T-helper 1 cell treated with Interleukin-12 subunit alpha and Interleukin-12 subunit beta and Interleukin-4 antibody, amounts not matched to agents 30 μg/mL and 1 μg/mL, for 36 hours (primary cell): Measurements from ENCODE around the gene CCL21.
A peak's percentile ranks its signal among the peaks of the same experiment; 100 is the strongest.

Experiments used
- H3K27ac Mint-ChIP-seq: one replicate; pipeline ENCODE4 v1.8.0; 2021; ENCODE audit warnings: mild to moderate bottlenecking, mixed read lengths
- H3K27me3 Mint-ChIP-seq: one replicate; pipeline ENCODE4 v1.8.0; 2021; ENCODE audit warnings: low read depth, mixed read lengths
- H3K36me3 Mint-ChIP-seq: one replicate; pipeline ENCODE4 v1.8.0; 2021; ENCODE audit warnings: low read depth, mixed read lengths
- H3K4me1 Mint-ChIP-seq: one replicate; pipeline ENCODE4 v1.8.0; 2021; ENCODE audit warnings: low read depth, mixed read lengths
- H3K4me3 Mint-ChIP-seq: one replicate; pipeline ENCODE4 v1.8.0; 2021; ENCODE audit warnings: mild to moderate bottlenecking, moderate library complexity, mixed read lengths
- H3K9me3 Mint-ChIP-seq: one replicate; pipeline ENCODE4 v1.8.0; 2021; ENCODE audit warnings: mixed read lengths

CCL21 gene

GRCh38 chr9:34719021-34719768, 9.3 kb upstream of the CCL21 start:
- Mint-ChIP-seq H3K27ac (no peak overlapping the region), H3K9me3 (no peaks in the 10 kb centered on the region), H3K27me3 (no peaks in the 10 kb centered on the region), H3K36me3 (no peaks in the 10 kb centered on the region), H3K4me1 (no peaks in the 10 kb centered on the region), H3K4me3 (no peak overlapping the region)

- Mint-ChIP-seq H3K9me3 (no peaks in the 10 kb centered on the region), H3K27me3 (peaks cover 6% of the 10 kb centered on the region), H3K4me1 (no peaks in the 10 kb centered on the region), H3K4me3 (no peak overlapping the region), H3K36me3 (no peaks in the 10 kb centered on the region), H3K27ac (no peak overlapping the region)
Observed at GRCh38 chr9:34717996-34718614, 8.2 kb upstream of the CCL21 start.

GRCh38 chr9:34716711-34717110, 6.8 kb upstream of the CCL21 start:
- Mint-ChIP-seq H3K27me3 (peaks cover 20% of the 10 kb centered on the region), H3K4me3 (no peak overlapping the region), H3K36me3 (no peaks in the 10 kb centered on the region), H3K4me1 (no peaks in the 10 kb centered on the region), H3K27ac (no peak overlapping the region), H3K9me3 (no peaks in the 10 kb centered on the region)

GRCh38 chr9:34715639-34716215, 5.8 kb upstream of the CCL21 start:
- Mint-ChIP-seq H3K36me3 (no peaks in the 10 kb centered on the region), H3K27ac (no peak overlapping the region), H3K4me3 (no peak overlapping the region), H3K9me3 (no peaks in the 10 kb centered on the region), H3K27me3 (peaks cover 22% of the 10 kb centered on the region), H3K4me1 (no peaks in the 10 kb centered on the region)

- H3K9me3 Mint-ChIP-seq: no peaks in the 10 kb centered on the region
- peaks cover 22% of the 10 kb centered on the region for H3K27me3 Mint-ChIP-seq
- no peak overlapping the region for H3K4me3 Mint-ChIP-seq
- no peaks in the 10 kb centered on the region for H3K4me1 Mint-ChIP-seq
- no peaks in the 10 kb centered on the region for H3K36me3 Mint-ChIP-seq
- no peak overlapping the region for H3K27ac Mint-ChIP-seq
Observed at GRCh38 chr9:34714007-34714406, 4.1 kb upstream of the CCL21 start.

- Mint-ChIP-seq H3K27me3 (peaks cover 22% of the 10 kb centered on the region), H3K27ac (no peak overlapping the region), H3K9me3 (no peaks in the 10 kb centered on the region), H3K4me3 (no peak overlapping the region), H3K4me1 (no peaks in the 10 kb centered on the region), H3K36me3 (no peaks in the 10 kb centered on the region)
Observed at GRCh38 chr9:34712140-34712539, 2.2 kb upstream of the CCL21 start.

- Mint-ChIP-seq H3K4me3 (no peak overlapping the region), H3K9me3 (no peaks in the 10 kb centered on the region), H3K27me3 (peaks cover 27% of the 10 kb centered on the region), H3K36me3 (no peaks in the 10 kb centered on the region), H3K27ac (no peak overlapping the region), H3K4me1 (no peaks in the 10 kb centered on the region)
Observed at GRCh38 chr9:34709196-34709978, 549 bp downstream of the CCL21 start.

GRCh38 chr9:34707130-34707529, 2.8 kb downstream of the CCL21 start:
- no peak overlapping the region for H3K4me3 Mint-ChIP-seq
- peaks cover 11% of the 10 kb centered on the region for H3K27me3 Mint-ChIP-seq
- no peaks in the 10 kb centered on the region for H3K36me3 Mint-ChIP-seq
- H3K9me3 Mint-ChIP-seq: no peaks in the 10 kb centered on the region
- peaks cover under 1% of the 10 kb centered on the region for H3K4me1 Mint-ChIP-seq
- no peak overlapping the region for H3K27ac Mint-ChIP-seq

- Mint-ChIP-seq H3K4me1 (peaks cover 13% of the 10 kb centered on the region), H3K9me3 (no peaks in the 10 kb centered on the region), H3K36me3 (no peaks in the 10 kb centered on the region), H3K27me3 (peaks cover 21% of the 10 kb centered on the region), H3K27ac (no peak overlapping the region), H3K4me3 (peak overlapping the region; percentile 77)
Observed at GRCh38 chr9:34701769-34702736, 7.9 kb downstream of the CCL21 start.

- Mint-ChIP-seq H3K27me3 (peaks cover 16% of the 10 kb centered on the region), H3K4me1 (peaks cover 13% of the 10 kb centered on the region), H3K36me3 (no peaks in the 10 kb centered on the region), H3K4me3 (peak overlapping the region; percentile 12), H3K27ac (no peak overlapping the region), H3K9me3 (no peaks in the 10 kb centered on the region)
Observed at GRCh38 chr9:34701023-34701768, 8.7 kb downstream of the CCL21 start.

GRCh38 chr9:34694811-34695210, 15.1 kb downstream of the CCL21 start:
- Mint-ChIP-seq H3K4me3 (no peak overlapping the region), H3K27me3 (peaks cover 7% of the 10 kb centered on the region), H3K36me3 (no peaks in the 10 kb centered on the region), H3K4me1 (no peaks in the 10 kb centered on the region), H3K27ac (no peak overlapping the region), H3K9me3 (no peaks in the 10 kb centered on the region)

- no peaks in the 10 kb centered on the region for H3K27me3 Mint-ChIP-seq
- H3K27ac Mint-ChIP-seq: no peak overlapping the region
- H3K4me1 Mint-ChIP-seq: no peaks in the 10 kb centered on the region
- no peaks in the 10 kb centered on the region for H3K36me3 Mint-ChIP-seq
- H3K9me3 Mint-ChIP-seq: no peaks in the 10 kb centered on the region
- H3K4me3 Mint-ChIP-seq: no peak overlapping the region
Observed at GRCh38 chr9:34693560-34693959, 16.4 kb downstream of the CCL21 start.

- H3K4me1 Mint-ChIP-seq: no peaks in the 10 kb centered on the region
- H3K27ac Mint-ChIP-seq: no peak overlapping the region
- H3K27me3 Mint-ChIP-seq: no peaks in the 10 kb centered on the region
- H3K36me3 Mint-ChIP-seq: no peaks in the 10 kb centered on the region
- H3K9me3 Mint-ChIP-seq: no peaks in the 10 kb centered on the region
- no peak overlapping the region for H3K4me3 Mint-ChIP-seq
Observed at GRCh38 chr9:34691936-34692315, 18.0 kb downstream of the CCL21 start.
